Tibial artery (tissue), 4 donors: ENCODE measurements around the gene ACOXL.

Experiments used
- DNase-seq, 2 donors: peaks; one replicate each; pipeline ENCODE4 v3.0.0-alpha.2; 2019
- H3K27ac ChIP-seq, 2 donors: fragments of 200-600 bp; sonication (generic) in 1 of 2; 1 replicate in 1 of 2; 2 replicates in 1 of 2; pipeline ENCODE4 v1.5.1; 2018 to 2019; ENCODE audit warnings: mild to moderate bottlenecking in 1 of 2
- H3K27me3 ChIP-seq, 2 donors: fragments of 200-600 bp; sonication (generic) in 1 of 2; one replicate each; pipeline versions ENCODE4 v1.5.1 to v1.6.0; 2016 to 2019
- H3K36me3 ChIP-seq, 3 donors: fragments of 200-600 bp; sonication (generic) in 2 of 3; one replicate each; pipeline ENCODE4 v1.5.1; 2016 to 2019; ENCODE audit warnings: mild to moderate bottlenecking in 2 of 3
- H3K4me1 ChIP-seq, 4 donors: fragments of 200-600 bp; sonication (generic) in 2 of 4; 1 replicate in 3 of 4; 2 replicates in 1 of 4; pipeline ENCODE4 v1.5.1; 2016 to 2019
- H3K4me3 ChIP-seq, 2 donors: fragments of 200-600 bp; sonication (generic) in 1 of 2; 1 replicate in 1 of 2; 2 replicates in 1 of 2; pipeline ENCODE4 v1.5.1; 2018 to 2019; ENCODE audit warnings: mild to moderate bottlenecking in 2 of 2
- H3K9me3 ChIP-seq, 3 donors: fragments of 200-600 bp; sonication (generic) in 1 of 3; one replicate each; pipeline ENCODE4 v1.5.1; 2016 to 2019
- intact Hi-C: fragments of 100-400 bp; cut with DNase I; formaldehyde crosslinking; loops from one replicate; pipeline ENCODE4 v1.15.0; 2023; ENCODE audit warnings: low total_unique reads
- TF ChIP-seq, protein P1 (sequence below), 2 experiments: fragments of 200-600 bp in 1 of 2; fragments of 450-650 bp in 1 of 2; IDR thresholded peaks; one replicate each; pipeline ENCODE4 v1.5.1; 2017 to 2019; ENCODE audit warnings: antibody characterized with exemption in 2 of 2, mild to moderate bottlenecking in 1 of 2, moderate library complexity in 1 of 2

Gene ACOXL

GRCh38 chr2:111029181-111029927, 297.0 kb downstream of the ACOXL start:
- Histone ChIP-seq H3K4me3 (no peak overlapping the region), H3K27me3 (peaks cover 0 to 6% of the 10 kb centered on the region in 2 donors), H3K36me3 (no peaks in the 10 kb centered on the region), H3K27ac (no peak overlapping the region), H3K9me3 (peaks cover 0 to 10% (median 0%) of the 10 kb centered on the region in 3 donors), H3K4me1 (no peaks in the 10 kb centered on the region)
- intact Hi-C loops = no loop called here
- DNase-seq = no peak
- TF ChIP-seq, protein P1, sequence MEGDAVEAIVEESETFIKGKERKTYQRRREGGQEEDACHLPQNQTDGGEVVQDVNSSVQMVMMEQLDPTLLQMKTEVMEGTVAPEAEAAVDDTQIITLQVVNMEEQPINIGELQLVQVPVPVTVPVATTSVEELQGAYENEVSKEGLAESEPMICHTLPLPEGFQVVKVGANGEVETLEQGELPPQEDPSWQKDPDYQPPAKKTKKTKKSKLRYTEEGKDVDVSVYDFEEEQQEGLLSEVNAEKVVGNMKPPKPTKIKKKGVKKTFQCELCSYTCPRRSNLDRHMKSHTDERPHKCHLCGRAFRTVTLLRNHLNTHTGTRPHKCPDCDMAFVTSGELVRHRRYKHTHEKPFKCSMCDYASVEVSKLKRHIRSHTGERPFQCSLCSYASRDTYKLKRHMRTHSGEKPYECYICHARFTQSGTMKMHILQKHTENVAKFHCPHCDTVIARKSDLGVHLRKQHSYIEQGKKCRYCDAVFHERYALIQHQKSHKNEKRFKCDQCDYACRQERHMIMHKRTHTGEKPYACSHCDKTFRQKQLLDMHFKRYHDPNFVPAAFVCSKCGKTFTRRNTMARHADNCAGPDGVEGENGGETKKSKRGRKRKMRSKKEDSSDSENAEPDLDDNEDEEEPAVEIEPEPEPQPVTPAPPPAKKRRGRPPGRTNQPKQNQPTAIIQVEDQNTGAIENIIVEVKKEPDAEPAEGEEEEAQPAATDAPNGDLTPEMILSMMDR (IDR thresholded peaks at IDR 0.05) = no peak

DNA sequence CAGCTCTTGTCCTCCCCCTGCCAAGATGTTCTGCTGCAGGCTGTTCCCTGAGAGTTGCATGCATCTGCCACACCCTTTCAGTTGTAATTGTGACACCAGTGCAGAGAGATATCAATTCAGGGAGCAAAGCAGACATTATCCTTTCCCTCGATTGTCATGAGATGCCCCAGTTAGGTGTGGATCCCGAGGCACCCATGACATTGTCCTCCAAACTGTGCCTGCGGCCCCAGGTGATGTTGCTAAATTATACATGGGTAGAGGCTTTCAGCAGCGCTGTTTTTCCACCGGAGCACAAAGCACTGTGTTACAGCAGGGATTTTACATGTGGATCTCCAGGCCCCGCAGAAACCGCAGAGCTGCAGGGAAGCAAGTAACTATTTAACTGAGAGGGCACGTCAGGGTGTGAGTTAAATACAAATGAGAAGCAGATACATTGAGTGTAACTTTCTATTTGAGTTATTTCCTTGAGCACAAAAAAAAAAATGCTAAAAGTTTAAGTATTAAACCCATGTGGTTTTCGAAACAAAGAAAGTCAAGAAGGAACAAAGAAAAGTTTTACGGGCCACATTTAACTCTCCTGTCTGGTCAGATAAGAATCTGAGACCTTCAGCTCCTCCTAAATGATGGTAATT, 298.0 kb downstream of the ACOXL start:
- H3K4me3 ChIP-seq = no peak overlapping the region
- peaks cover 0 to 5% of the 10 kb centered on the region in 2 donors for H3K27me3 ChIP-seq
- H3K4me1 ChIP-seq = no peaks in the 10 kb centered on the region
- intact Hi-C loops = no loop called here
- TF ChIP-seq, protein P1 (IDR thresholded peaks at IDR 0.05) = no peak
- H3K9me3 ChIP-seq = peaks cover 0 to 10% (median 0%) of the 10 kb centered on the region in 3 donors
- H3K36me3 ChIP-seq = no peaks in the 10 kb centered on the region
- DNase-seq = no peak
- no peak overlapping the region for H3K27ac ChIP-seq

DNA sequence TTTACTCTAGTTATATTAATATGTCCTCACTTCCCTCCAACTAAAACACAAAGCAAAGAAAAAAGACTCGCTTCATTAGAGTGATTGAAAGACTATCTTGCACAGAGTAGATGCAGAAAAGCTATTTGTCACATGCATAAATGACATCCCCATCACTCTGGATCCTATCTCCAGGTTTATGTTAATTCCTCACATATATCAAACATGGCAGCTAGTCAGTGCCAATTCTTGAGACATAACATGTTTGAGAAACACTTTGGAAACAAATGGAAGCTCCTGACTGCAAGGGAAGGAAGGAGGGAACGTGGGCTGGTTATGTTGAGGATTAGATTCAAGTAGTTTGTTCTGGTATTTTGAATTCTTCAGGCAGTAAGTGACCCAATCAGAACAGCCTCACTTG, 298.6 kb downstream of the ACOXL start:
- H3K4me1 ChIP-seq = no peaks in the 10 kb centered on the region
- H3K4me3 ChIP-seq = no peak overlapping the region
- peaks cover 0 to 5% of the 10 kb centered on the region in 2 donors for H3K27me3 ChIP-seq
- peaks cover 0 to 10% (median 0%) of the 10 kb centered on the region in 3 donors for H3K9me3 ChIP-seq
- no peak for DNase-seq
- H3K27ac ChIP-seq = no peak overlapping the region
- intact Hi-C loops = no loop called here
- TF ChIP-seq, protein P1 (IDR thresholded peaks at IDR 0.05) = no peak
- H3K36me3 ChIP-seq = no peaks in the 10 kb centered on the region

DNA sequence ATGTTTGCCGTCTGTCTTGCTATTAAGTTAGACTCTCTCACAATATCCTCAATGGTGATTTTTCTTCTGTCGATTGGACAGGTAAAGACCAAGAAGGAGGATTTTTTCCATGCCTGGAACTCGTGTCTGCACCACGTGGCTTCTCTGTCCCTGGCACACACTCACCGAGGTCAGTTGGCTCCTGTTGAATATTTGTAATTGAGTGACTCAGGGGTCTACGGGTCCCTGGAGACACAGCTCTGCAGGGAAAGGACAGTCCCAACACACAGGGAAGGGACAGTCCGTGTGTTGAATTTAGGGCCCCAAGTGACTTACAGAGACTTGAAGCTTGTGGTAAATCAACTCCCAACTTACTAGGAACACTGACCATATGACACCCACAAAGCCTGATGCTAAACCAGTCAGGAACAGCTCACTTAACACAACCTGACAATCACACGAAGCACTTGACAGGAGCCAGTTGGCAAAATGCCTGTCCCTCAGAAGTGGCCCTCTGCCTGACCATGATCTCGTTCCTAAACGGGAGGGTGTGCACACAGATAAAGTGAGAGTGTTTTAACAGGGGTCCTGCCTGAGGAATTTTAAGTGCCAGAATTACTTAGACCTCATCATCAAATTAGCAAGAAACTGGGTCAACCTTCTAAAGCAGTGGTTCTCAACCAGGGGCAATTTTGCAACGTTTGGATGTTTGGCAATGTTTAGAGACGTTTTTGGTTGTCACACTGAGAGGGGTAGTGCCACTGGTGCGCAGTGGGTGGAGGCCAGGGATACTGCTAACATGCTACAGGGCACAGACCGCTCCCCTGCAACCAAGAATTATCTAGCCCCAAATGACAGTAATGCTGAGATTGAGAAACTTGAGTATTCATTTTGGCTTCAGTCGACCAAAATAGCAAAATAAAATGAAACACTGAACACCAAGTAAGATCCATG, 299.4 kb downstream of the ACOXL start:
- no peaks in the 10 kb centered on the region for H3K4me1 ChIP-seq

More for the DNA sequence above, 299.4 kb downstream of the ACOXL start:
- Histone ChIP-seq H3K27ac (no peak overlapping the region), H3K27me3 (peaks cover 0 to 5% of the 10 kb centered on the region in 2 donors), H3K4me3 (no peak overlapping the region), H3K36me3 (no peaks in the 10 kb centered on the region), H3K9me3 (peaks cover 0 to 10% (median 0%) of the 10 kb centered on the region in 3 donors)
- intact Hi-C loops = no loop called here
- TF ChIP-seq, protein P1 (IDR thresholded peaks at IDR 0.05) = no peak
- DNase-seq = no peak
